ENCODE results near the gene KRT20.
"Not testable (repeated sequence)": the region's sequence is repeated elsewhere in the genome, so short reads cannot be mapped to it uniquely, and the experiment has no call there.

Gene KRT20

DNA sequence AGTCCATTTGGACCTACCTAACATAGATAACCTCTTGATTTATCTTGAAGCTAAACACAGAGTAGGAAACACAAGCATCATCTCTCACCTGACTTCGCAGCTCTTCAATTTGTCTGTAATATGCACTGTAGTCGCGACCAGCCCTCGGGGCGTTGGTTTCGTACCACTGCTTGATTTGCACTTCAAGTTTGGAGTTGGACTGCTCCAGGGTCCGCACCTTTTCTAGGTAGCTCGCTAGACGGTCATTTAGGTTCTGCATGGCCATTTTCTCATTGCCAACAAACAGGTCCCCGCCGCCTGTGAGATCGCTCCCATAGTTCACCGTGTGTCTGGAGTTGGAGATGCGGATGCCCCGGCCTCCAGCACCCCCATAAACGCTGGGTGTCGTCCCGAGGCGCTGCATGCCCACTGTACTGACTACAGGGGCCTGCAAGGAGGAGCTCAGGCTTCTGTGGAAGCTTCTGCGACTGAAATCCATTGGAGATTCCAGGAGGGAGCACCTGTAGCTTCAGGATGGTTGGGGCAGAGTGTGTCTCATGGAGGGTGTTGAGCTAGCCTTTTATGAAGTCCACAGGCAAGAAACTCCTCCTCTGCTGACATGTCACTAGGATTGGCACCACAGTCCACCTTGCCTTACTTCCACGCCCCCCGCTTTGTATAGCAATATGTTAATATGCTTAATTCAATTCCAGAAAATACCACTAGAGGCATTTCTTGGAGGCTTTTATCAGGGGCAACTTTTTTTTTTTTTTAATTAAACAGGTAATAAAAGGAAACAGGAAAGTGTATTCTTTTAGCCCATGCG is at the start of gene KRT20:
Gene KRT20, minus strand, starts transcription at position 535 of the 805 bp plus-strand sequence. Its CDS starts 57 bp downstream, at position 478.
- DNase-seq (ENCODE audit: low spot score) = no peak

DNA sequence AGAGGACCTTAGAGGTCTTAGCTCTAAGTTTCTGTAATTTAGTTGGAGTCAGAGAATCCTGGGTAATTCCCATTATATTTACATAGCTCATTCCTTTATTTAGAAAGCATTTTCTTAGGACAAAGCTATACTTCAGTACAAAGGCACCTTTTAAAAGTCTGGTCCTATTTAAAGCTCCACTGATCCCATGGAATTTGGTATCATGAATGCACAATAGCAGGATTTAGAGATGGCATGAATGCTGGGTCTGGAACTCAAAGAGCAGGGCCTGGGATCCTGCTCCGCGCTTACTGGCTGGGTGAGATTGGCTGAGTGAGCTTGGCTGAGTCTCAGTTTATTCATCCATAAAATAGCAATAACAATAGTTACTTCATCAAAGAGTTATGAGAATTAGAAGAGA is 47.6 kb upstream of the KRT20 start:
- DNase-seq (ENCODE audit: low spot score) = no peak
- FAIRE-seq = no peak

More for the DNA sequence above, at the start of gene KRT20:
- no peak for FAIRE-seq

DNA sequence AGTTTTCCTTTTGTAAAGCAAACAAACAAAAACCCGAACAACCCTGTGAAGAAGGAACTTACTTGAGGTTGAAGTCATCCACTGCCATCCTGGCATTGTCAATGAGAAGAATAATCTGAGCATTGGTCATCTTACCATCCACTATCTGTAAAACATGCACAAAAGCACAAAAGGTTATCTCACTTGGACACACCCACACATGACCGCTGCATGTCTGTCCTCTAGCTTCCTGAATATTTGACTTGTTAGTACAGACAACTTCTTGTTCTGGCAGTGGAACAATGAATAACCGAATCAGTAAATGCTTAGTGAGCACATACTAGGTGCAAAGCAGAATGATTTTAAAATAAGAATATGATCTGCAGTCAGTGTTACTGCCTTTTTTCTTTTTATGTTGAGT is 46.3 kb upstream of the KRT20 start:
- FAIRE-seq (no peak), DNase-seq (ENCODE audit: low spot score) (no peak)

DNA sequence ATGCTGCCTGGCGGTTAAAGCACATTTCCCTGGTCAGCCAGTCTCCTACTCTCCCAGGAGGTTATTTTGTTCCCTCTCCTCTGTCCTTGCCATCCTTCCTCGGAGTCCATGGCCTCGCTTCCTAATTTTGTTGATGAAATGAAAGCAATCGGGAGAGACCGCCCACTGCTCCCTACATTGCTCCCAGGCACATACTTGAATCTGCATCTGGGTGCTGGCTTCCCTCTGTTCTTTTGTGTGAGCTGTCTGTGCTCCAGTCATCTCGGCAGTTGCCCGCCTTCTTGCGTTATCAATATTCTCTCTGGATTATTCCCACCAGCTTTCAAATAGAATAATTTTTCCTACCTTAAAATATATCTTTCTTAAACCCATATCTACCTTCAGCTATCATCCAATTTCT is 41.3 kb upstream of the KRT20 start:
- DNase-seq (ENCODE audit: low spot score) = no peak
- no peak for FAIRE-seq

- FAIRE-seq (peak; percentile 89), DNase-seq (ENCODE audit: low spot score) (peak; percentile 86)
These were observed 37.2 kb upstream of the KRT20 start for GRCh38 chr17:40922239-40922638.

DNA sequence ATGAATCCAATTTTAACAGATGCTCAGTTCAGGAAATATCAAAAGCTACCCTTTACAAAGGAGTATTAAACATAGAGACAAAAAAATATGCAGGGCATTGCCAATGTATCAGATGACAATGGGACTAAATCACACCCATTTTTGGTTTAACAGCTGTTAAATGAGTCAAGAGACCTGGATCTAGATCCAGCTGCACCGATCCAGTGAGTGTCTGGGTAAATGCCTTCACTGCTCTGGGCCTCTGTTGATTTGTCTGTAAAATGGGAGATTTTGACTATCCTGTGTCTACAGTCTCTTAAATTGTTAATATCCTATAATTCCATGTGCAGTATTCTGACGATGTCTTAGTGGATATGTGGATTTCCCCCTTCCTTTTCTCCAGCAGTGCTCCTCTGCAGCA is 36.0 kb upstream of the KRT20 start:
- no peak for FAIRE-seq
- no peak for DNase-seq (ENCODE audit: low spot score)

DNA sequence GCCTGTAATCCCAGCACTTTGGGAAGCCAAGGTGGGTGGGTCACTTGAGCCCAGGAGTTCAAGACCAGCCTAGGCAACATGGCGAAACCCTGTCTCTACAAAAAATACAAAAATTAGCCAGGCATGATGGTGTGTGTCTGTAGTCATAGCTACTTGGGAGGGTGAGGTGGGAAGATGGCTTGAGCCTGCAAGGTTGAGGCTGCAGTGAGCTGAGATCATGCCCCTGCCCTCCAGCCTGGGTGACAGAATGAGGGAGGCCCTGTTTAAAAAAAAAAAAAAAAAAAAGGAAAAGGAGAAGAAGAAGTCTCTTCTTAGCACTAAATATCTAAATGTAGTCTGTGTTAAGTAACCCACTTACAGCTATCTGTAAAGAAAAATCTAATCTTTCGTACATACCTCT is 32.1 kb upstream of the KRT20 start:
- DNase-seq (ENCODE audit: low spot score); FAIRE-seq: not testable (repeated sequence)

- FAIRE-seq (no peak), DNase-seq (ENCODE audit: low spot score) (no peak)
These were observed 31.3 kb upstream of the KRT20 start for GRCh38 chr17:40916366-40916765.

DNA sequence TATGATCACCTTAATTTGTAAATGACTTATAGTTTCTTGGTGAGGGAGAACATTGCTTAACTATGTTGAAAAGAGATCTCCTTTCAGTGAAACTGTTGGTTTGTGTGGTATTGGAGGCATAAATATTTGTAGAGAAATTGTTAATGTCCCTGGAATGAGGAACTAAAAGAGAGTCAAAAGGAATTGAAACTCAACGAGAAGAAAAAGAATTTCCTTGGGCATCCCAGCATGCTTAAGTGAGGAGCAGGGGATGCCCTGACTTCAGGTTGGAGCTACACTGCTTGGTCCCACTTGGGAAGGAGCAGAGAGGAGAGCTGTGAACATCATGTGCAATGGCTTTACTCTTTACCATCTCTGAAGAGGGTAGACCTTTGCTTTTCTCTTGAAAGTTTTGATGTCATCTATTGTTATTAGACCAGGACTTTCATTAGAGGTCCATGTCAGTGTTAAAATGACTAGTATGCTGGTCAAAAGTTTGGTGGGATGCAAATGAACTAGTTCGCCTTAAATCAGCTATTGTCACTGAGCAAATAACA is 30.7 kb upstream of the KRT20 start:
- DNase-seq (ENCODE audit: low spot score) (no peak), FAIRE-seq (no peak)

DNA sequence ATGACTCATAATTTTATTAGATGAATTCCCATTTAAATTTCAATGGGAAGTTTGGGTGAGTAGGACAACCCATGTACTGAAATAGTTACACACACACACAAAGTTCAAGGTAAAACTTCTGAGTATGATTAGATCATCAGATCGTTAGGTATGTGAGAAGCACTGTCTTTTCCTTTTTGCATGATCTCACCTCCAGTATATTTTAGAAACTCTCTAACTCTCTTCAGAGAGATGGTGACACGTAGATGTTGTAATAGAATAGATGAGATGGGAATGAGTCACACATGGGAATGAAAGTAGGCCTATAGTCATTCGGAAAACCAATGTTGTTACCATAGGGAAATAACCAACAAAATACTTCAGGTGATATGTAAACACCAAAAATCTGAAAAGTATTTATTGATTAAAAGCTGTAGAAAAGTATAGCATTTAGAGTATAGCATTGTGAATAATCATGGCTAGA is 30.2 kb upstream of the KRT20 start:
- peak; percentile 75 for DNase-seq (ENCODE audit: low spot score)
- no peak for FAIRE-seq

GRCh38 chr17:40914075-40914855 is 29.2 kb upstream of the KRT20 start:
- DNase-seq (ENCODE audit: low spot score) (no peak), FAIRE-seq (no peak)

DNA sequence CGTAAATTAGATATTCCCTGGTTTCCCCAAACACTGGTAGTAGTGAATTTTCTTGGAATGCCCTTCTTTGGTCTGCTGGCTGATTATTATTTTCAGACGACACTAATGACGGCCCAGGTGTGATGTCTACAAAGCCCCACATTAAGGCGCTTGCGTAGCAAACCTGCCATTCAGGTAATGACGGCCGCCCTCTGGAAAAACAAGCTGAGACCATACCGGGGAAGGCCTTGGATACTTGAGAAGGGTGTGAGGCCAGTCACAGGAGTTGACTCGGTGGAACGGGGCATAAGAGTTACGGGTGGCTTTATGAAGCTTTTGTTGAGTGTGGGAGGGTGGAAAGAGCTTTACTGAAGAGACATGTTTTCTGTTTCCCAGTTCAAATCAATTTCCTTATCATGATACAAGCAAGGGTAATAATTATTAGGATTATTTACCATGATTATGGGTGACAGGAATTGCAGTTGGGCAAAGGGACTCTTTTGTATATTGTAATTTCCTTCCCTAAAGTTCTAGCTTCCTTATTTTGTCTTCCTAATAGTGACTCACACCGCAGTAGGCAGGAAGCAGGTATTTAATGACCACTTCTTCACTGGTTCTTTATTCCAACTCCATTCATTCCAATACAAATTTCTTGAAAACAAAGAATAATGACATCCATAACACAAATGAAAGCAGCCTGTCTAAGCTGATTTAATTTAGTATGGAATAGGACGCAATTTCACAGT is 27.6 kb upstream of the KRT20 start:
- FAIRE-seq (no peak), DNase-seq (ENCODE audit: low spot score) (no peak)

GRCh38 chr17:40910441-40910841 is 25.4 kb upstream of the KRT20 start:
- DNase-seq (ENCODE audit: low spot score) (no peak), FAIRE-seq (no peak)

DNA sequence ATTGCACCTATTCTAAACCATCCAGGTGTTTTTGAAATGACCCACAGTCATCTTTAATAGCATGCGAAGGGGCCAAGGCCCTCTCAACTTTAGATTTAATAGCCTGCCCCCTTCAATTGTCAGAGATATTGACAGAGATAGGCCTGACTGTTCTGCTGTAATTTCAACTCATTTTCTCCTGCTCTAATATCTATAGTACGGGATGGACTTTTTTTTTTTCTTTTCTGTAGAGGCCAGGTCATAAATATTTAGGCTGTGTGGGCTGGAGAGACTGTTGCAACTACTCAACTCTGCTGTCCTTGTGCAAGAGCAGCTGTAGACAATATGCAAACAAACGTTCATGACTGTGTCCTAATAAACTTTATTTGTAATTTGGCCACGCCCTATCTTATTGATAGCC is 24.7 kb upstream of the KRT20 start:
- DNase-seq (ENCODE audit: low spot score) (no peak), FAIRE-seq (no peak)

DNA sequence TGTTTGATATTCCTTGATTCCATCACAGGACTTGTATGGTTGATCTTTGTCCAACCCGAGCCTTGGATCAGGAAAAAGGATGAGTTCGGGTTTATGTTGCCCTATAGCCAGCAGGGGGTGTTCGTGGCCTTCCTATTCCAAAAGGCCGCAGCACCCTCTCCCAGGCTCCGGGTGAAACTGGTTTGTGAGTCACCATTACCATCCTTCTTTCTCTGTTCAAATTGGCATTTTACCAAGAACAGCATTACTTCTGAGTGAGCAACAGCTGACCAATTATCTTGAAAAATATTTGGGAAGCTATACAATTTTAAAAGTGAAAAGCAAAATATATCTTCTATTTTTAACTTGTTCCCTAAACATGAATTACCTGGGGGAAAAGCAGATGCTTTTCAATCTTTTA is 24.3 kb upstream of the KRT20 start:
- DNase-seq (ENCODE audit: low spot score) = peak; percentile 89
- no peak for FAIRE-seq

- FAIRE-seq (no peak), DNase-seq (ENCODE audit: low spot score) (no peak)
These were observed 21.6 kb upstream of the KRT20 start for GRCh38 chr17:40906613-40907012.

- DNase-seq (ENCODE audit: low spot score) (no peak), FAIRE-seq (no peak)
These were observed 20.3 kb upstream of the KRT20 start for GRCh38 chr17:40905370-40905769.

DNA sequence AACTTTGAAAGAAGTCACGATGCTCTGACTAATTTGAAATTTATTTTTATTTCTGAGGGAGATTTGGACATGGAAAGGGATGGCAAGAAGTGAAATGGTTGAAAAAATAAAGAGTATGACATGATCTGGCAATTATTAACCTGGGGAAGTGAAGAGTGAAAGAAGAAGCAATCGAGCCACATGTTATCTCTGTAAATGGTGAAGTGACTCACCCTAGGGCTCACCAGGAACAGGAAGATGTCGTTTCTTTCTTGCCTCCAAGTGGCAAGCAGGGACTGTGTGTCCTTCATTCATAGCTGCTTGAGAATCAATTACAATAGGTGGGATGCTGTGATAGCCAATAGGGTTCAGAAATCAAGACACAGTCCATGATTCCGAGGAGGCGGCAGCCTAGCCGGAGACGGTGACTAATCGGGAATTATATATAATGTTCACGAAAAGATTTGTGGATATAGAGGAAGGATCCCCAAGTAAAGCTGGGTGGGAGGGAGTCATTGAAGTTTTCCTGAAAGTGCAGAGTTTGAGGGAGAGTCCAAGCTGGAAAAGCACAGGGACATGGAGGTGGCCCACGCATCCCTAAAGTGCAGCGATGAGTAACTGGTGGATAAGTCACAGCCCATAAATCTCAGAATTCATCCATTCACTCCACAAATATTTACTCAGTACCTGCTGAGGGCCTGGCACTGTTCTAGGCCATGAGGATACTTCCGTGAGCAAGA is 18.2 kb upstream of the KRT20 start:
- DNase-seq (ENCODE audit: low spot score) = peak; percentile 76
- FAIRE-seq = peak; percentile 61

DNA sequence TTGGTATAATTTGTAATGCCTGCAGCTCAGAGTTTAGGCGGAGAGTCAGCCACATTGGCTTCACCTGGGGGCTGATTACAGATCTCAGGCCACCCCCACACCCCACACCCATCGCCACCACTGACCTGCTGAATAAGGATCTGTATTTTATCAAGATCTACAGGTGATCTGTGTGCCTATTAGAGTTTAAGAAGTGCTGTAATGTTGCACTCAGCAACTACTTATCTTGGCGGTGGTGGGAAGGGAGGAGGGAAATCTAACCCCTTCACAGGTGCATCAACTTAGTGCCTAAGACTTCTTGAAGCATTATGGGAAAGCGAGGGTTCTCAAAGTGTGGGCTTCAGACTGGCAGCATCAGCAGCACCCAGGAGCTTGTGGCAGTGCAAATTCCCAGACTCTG is 17.5 kb upstream of the KRT20 start:
- DNase-seq (ENCODE audit: low spot score) (no peak), FAIRE-seq (no peak)

DNA sequence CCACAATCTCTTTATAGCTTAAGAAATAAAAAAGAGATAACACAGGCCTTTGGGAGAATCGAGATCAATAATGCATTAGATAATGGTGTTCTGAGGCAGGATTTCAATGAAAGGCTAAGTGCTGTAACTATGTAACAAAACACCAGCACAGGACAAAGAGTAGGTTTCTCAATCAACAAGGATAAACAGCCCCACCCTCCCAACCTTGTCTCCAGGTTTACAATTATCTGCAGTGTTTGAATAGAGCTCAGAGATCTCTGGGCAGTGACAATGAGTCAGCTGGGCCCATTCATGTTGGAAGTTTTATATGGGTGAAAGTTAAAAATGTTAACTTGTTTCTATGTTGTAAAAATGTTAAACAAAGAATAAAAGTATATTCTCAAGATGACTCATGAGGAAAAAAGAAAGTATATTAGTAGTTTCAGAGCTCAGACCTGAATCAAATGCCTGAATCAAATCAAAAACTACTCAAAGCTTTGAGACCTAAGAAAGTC is 17.0 kb upstream of the KRT20 start:
- FAIRE-seq = no peak
- peak; percentile 53 for DNase-seq (ENCODE audit: low spot score)
